Endothelial cell of umbilical vein (primary cell): ENCODE data around the gene AP2A2. TPM values are rescaled to one million over a fixed set of nuclear protein-coding genes. Genes with fewer than 3 reads are reported as not detected.

Source experiments
- BruUV-seq: library from RNA; stranded (reverse); fragments of 400-500 nt; replicated peaks from 2 replicates; lab custom pipeline; 2021; lab: Mats Ljungman, UMichigan
- CTCF ChIA-PET: fragments of 300-600, 350-600 bp; sonication (Branson Sonifier 250); formaldehyde crosslinking; loops from one replicate; lab custom pipeline; 2021; ENCODE audit warnings: antibody characterized with exemption, inconsistent platforms; lab: Charles Lee
- POLR2A ChIA-PET: fragments of 300-600, 350-600 bp; sonication (Branson Sonifier 250); formaldehyde crosslinking; loops from one replicate; lab custom pipeline; 2021; ENCODE audit warnings: antibody characterized with exemption, inconsistent platforms; lab: Charles Lee
- DNase-seq: peaks from one replicate; pipeline ENCODE4 v3.0.0-alpha.2; 2011; ENCODE audit warnings: low read depth, low spot score
- FAIRE-seq: peaks from 2 replicates; lab custom pipeline; 2011; peaks lifted over from hg19 to GRCh38; lab: Jason Lieb, UNC
- H2AFZ ChIP-seq: 2 replicates; pipeline ENCODE4 v1.6.0; 2012; ENCODE audit warnings: low read depth, low read length, control low read depth, inconsistent platforms
- H3K27ac ChIP-seq: 2 replicates; pipeline ENCODE4 v1.5.1; 2011; ENCODE audit warnings: low read depth, mild to moderate bottlenecking, control low read depth, low read length, moderate library complexity; ENCODE audit not compliant: insufficient read depth
- H3K27me3 ChIP-seq, 2 experiments: 2 replicates each; pipeline versions ENCODE4 v1.6.0 to v1.6.1; 2011; ENCODE audit warnings: low read length in 2 of 2, mixed read lengths in 1 of 2; ENCODE audit not compliant: control insufficient read depth in 2 of 2, insufficient read depth in 2 of 2
- H3K36me3 ChIP-seq, 2 experiments: 2 replicates in 1 of 2; 3 replicates in 1 of 2; pipeline ENCODE4 v1.5.1; 2011; ENCODE audit warnings: low read length in 2 of 2, mild to moderate bottlenecking in 1 of 2, moderate library complexity in 1 of 2; ENCODE audit not compliant: control insufficient read depth in 2 of 2, insufficient read depth in 2 of 2; ENCODE audit errors: extremely low read depth in 1 of 2
- H3K4me1 ChIP-seq: 3 replicates; pipeline ENCODE4 v1.5.1; 2011; ENCODE audit warnings: mild to moderate bottlenecking, low read length; ENCODE audit not compliant: control insufficient read depth, insufficient read depth; ENCODE audit errors: extremely low read depth
- H3K4me2 ChIP-seq: 2 replicates; pipeline ENCODE4 v1.6.1; 2011; ENCODE audit warnings: low read length, control low read depth, mixed read lengths; ENCODE audit not compliant: insufficient read depth
- H3K4me3 ChIP-seq, 3 experiments: fragments of 200-600 bp in 1 of 3; sonication (generic), shearing (Covaris generic) in 1 of 3; replicated peaks in 1 of 3; 2 replicates each; pipeline ENCODE4 v1.5.1; 2011 to 2016; ENCODE audit warnings: control low read depth in 3 of 3, low read length in 3 of 3, mild to moderate bottlenecking in 2 of 3, inconsistent platforms in 1 of 3, low read depth in 1 of 3, moderate library complexity in 1 of 3; ENCODE audit not compliant: insufficient read depth in 1 of 3
- H3K79me2 ChIP-seq: 2 replicates; pipeline ENCODE4 v1.6.0; 2012; ENCODE audit warnings: low read length, inconsistent platforms; ENCODE audit not compliant: control insufficient read depth, insufficient read depth
- H3K9ac ChIP-seq: replicated peaks from 2 replicates; pipeline ENCODE3; 2011; ENCODE audit warnings: low read length, control low read depth; ENCODE audit not compliant: insufficient read depth; ENCODE audit errors: extremely low read depth
- H3K9me1 ChIP-seq: replicated peaks from 3 replicates; pipeline ENCODE4 v1.6.0; 2011; ENCODE audit warnings: mild to moderate bottlenecking, low read length; ENCODE audit not compliant: control insufficient read depth, insufficient read depth; ENCODE audit errors: extremely low read depth
- H3K9me3 ChIP-seq: replicated peaks from 2 replicates; pipeline ENCODE4 v1.5.1; 2012; ENCODE audit warnings: low read length, inconsistent platforms; ENCODE audit not compliant: control insufficient read depth, insufficient read depth
- H4K20me1 ChIP-seq: replicated peaks from 2 replicates; pipeline ENCODE3; 2011; ENCODE audit warnings: mild to moderate bottlenecking, low read length; ENCODE audit not compliant: control insufficient read depth, insufficient read depth; ENCODE audit errors: extremely low read depth
- CTCF ChIP-seq, 2 donors: IDR thresholded peaks; 1 replicate in 1 of 2; 2 replicates in 1 of 2; pipeline ENCODE4 v1.5.1; 2011; ENCODE audit warnings: low read length in 2 of 2, mild to moderate bottlenecking in 2 of 2, moderate library complexity in 2 of 2, control low read depth in 1 of 2, inconsistent platforms in 1 of 2, low read depth in 1 of 2; ENCODE audit not compliant: insufficient read depth in 1 of 2; ENCODE audit errors: extremely low read depth in 1 of 2
- EZH2 ChIP-seq: IDR thresholded peaks from 2 replicates; pipeline ENCODE4 v1.6.1; 2012; ENCODE audit warnings: borderline replicate concordance, low read depth, mild to moderate bottlenecking, moderate library complexity, low read length, inconsistent platforms; ENCODE audit not compliant: severe bottlenecking
- FOS ChIP-seq: IDR thresholded peaks from 2 replicates; pipeline ENCODE4 v1.6.1; 2011; ENCODE audit warnings: mild to moderate bottlenecking, low read length, moderate library complexity, borderline replicate concordance; ENCODE audit not compliant: insufficient read depth
- GATA2 ChIP-seq: IDR thresholded peaks from 2 replicates; pipeline ENCODE4 v1.7.0; 2011; ENCODE audit warnings: low read depth, mild to moderate bottlenecking, moderate library complexity, mixed read lengths, low read length; ENCODE audit not compliant: insufficient read length, insufficient read depth
- MYC ChIP-seq: IDR thresholded peaks from one replicate; pipeline ENCODE4 v1.6.1; 2011; ENCODE audit warnings: mild to moderate bottlenecking, low read depth, low read length
- POLR2A ChIP-seq: IDR thresholded peaks from 2 replicates; pipeline ENCODE4 v1.6.1; 2012; ENCODE audit warnings: low read depth, mild to moderate bottlenecking, control low read depth, low read length
- POLR2AphosphoS5 ChIP-seq: IDR thresholded peaks from 2 replicates; pipeline ENCODE4 v1.6.1; 2012; ENCODE audit warnings: low read depth, mild to moderate bottlenecking, control low read depth, low read length, moderate library complexity; ENCODE audit not compliant: insufficient read depth
- dilution Hi-C: fragments of 300-500 bp; cut with MboI; formaldehyde crosslinking; loops from one replicate; pipeline ENCODE4 v1.15.0; 2019; ENCODE audit warnings: low sequenced_read_pairs; ENCODE audit not compliant: extremely low pct_ligation_motif_present
- intact Hi-C: fragments of 100-400 bp; cut with micrococcal nuclease; formaldehyde crosslinking; loops from one replicate; pipeline ENCODE4 v1.10.0; 2022
- polyA plus RNA-seq, 4 experiments: library from polyadenylated mRNA; depleted of rRNA in 3 of 4; stranded (reverse) in 3 of 4; unstranded in 1 of 4; fragments of >200 nt; gene quantifications; 2 replicates each; pipeline versions ENCODE4 v1.2.1 to v1.2.3, GENCODE V29; 2011 to 2012; ENCODE audit warnings: missing spikeins in 1 of 4
- total RNA-seq: library from RNA; stranded (reverse); gene quantifications from 2 replicates; pipeline ENCODE4 v1.2.3, GENCODE V29; 2021

The AP2A2 gene
- total and polyA plus RNA-seq, 2 donors (not counting 3 experiments of a cell fraction or from before 2014, with no cell fraction given), result 89.5 to 92.6 TPM

GRCh38 chr11:1036931-1037330 is 111.3 kb downstream of the AP2A2 start:
- no peak for TF ChIP-seq POLR2AphosphoS5
- no peak for TF ChIP-seq EZH2
- no peak for TF ChIP-seq FOS
- TF ChIP-seq CTCF (IDR thresholded peaks at IDR 0.05; ENCODE audit: extremely low read depth in 1 of 2, insufficient read depth in 1 of 2, low read depth in 1 of 2, low read length in 2 of 2), result no peak
- no peak for TF ChIP-seq GATA2
- TF ChIP-seq MYC, result no peak
- TF ChIP-seq POLR2A, result no peak
- Histone ChIP-seq H3K9me1 (no peaks in the 10 kb centered on the region), H3K27ac (no peak overlapping the region), H3K9me3 (no peaks in the 10 kb centered on the region), H3K9ac (no peak overlapping the region), H2AFZ (no peak overlapping the region), H4K20me1 (no peaks in the 10 kb centered on the region), H3K4me2 (no peak overlapping the region), H3K27me3 (no peaks in the 10 kb centered on the region), H3K4me3 (no peak overlapping the region), H3K79me2 (no peaks in the 10 kb centered on the region), H3K36me3 (no peaks in the 10 kb centered on the region), H3K4me1 (no peaks in the 10 kb centered on the region)
- dilution Hi-C loops (no loop called here), intact Hi-C loops (no loop called here)
- ChIA-PET CTCF (no interaction called here), POLR2A (no interaction called here)
- DNase-seq (no peak), FAIRE-seq (no peak)
- no TSS peak for BruUV-seq
